NCI-H748 (cell line): ENCODE measurements around the gene SEL1L.
"Not testable (repeated sequence)": the region's sequence is repeated elsewhere in the genome, so short reads cannot be mapped to it uniquely, and the experiment has no call there.

Experiments used
- DNase-seq: peaks from one replicate; lab custom pipeline; 2025; ENCODE audit not compliant: unreplicated experiment; lab: John Stamatoyannopoulos, UW

The SEL1L gene

DNA sequence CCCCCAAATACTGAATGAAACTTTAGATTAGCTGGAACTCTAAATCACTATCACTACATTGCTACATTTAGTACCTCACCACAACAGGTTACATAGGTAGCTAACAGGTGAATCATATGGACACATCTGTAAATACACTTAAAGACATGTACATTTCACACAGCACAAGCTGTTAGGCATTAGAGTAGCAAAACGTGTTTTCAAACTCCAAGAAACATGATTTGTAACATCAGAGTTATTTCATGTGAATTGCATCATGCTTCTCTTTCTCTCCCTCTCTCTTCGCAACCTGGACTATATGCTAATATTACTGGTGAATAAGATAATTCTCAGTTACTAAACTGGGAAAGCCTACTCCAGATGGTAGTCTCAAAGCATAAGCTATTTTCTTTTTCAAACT is 4.3 kb downstream of the SEL1L start:
- no peak for DNase-seq

DNA sequence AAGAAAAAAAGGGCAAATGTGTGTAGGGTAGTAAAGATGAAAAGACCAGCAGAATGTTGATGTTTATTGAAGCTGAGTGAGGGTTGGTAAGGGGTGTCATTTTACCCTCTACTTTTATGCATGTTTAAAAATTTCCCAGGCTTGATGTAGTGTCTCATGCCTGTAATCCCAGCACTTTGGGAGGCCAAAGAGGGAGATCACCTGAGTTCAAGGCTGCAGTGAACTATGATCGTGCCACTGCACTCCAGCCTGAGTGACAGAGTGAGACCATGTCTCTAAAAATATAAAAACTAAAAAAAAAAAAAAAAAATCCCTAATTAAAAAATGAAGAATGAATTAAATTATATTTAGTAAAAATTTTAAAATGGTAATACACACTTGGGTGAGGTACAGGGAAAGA is 8.5 kb downstream of the SEL1L start:
- DNase-seq, result no peak

DNA sequence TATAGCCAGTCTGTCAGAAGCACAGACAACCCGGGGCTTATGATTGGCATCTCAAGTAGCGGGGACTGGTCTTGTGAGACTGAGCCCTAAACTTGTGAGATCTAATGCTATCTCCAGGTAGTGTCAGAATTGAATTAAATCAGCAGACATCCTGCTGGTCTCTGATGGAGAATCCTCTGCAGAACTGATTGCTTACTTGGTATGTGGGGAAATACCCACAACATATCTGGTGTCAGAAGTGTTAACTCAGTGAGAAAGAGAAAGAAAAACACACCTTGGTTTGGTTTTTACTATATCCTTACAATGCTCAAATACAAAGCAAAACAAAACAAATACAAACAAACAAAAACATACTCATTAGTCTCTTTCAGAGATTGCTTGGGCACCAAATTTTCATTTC is 10.0 kb downstream of the SEL1L start:
- DNase-seq, result no peak

DNA sequence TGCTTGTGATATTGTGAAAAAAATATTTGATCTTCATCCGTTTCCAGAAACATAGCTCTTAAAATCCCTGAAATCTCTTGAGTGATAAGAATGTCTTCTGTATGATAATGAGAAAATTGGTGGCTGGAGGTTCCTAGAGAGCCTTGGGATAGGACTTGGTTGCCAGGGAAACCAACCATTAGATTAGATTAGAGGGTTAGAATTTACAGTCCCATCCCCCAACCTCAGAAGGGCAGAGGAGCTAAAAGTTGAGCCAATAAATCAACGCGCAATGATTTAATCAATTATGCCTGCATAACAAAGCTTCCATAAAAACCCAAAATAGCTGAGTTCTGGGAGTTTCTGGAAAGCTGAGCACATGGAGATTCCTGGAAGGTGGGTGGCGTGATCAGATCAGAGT is 10.6 kb downstream of the SEL1L start:
- DNase-seq, result no peak

DNA sequence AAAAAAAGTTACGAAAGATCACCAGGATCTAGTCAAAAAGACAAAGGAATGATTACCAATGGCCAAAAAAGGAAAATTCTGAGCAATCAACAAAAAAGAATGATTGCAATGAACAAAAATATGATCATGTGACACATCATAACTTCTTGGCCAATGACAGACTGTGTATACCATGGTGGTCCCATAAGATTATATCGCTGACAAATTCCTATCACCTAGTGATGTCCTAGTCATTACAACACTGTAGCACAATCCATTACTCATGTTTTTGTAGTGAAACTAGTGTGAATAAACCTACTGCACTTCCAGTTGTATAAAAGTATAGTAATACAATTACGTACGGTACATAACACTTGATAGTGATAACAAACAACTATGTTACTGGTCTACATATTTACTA is 12.3 kb downstream of the SEL1L start:
- no peak for DNase-seq

DNA sequence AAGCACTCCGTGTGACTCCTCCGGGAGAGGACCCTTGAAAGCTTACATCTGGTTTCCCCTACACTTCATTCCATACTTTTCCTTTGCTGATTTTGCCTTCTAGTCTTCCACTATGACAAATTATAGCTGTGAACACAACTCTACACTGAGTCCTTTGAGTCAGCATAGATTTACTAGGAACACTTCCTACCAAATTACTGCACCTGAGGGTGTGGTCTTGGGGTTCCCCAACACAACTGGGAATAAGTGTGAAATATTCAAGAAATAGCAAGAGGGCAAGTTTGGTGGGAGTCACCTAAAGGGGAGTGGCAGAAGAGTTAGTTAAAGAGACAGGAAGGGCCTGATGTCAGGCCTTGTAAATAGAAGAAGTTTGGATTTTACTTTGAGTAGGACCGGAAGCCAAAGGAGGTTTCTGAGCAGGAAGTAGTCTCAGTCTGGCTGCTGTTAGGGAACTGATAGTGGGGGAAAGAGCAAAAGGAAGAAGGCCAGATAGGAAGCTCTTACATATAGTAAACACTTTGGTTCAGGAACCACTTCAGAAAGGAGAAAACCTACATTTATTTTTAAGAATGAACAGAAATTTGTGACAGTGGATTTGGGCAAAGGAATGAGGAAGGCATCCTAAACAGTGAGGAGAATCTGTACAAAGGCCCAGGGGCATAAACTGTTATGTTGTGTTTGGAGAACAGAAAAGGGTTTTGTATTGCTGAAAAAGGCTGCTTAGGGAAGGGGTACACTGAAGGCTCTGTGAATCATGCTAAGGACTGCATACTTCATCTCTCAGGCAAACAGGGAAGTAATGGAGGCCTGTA is 14.2 kb downstream of the SEL1L start:
- no peak for DNase-seq

DNA sequence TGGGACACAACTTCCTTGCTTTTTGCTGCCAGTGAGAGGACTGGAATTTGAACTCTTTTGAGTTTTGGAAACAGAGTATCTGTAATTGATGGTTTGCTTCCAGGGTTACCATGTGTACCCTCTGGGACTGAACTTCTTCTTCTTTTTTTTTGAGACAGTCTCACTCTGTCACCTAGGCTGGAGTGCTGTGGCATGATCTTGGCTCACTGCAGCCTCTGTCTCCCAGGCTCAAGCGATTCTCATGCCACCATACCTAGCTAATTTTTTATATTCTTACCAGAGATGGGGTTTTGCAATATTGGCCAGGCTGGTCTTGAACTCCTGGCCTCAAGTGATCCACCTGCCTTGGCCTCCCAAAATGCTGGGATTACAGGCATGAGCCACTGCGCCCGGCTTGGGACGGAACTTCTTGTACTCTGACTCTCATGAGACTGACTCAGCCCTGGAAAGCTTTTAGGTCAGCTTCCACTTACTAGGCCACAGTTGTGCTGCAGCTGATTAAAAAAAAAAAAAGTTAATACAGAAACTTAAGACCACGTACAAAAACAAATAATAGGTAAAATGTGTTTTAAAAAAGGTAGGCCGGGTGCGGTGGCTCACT is 15.8 kb downstream of the SEL1L start:
- no peak for DNase-seq

DNA sequence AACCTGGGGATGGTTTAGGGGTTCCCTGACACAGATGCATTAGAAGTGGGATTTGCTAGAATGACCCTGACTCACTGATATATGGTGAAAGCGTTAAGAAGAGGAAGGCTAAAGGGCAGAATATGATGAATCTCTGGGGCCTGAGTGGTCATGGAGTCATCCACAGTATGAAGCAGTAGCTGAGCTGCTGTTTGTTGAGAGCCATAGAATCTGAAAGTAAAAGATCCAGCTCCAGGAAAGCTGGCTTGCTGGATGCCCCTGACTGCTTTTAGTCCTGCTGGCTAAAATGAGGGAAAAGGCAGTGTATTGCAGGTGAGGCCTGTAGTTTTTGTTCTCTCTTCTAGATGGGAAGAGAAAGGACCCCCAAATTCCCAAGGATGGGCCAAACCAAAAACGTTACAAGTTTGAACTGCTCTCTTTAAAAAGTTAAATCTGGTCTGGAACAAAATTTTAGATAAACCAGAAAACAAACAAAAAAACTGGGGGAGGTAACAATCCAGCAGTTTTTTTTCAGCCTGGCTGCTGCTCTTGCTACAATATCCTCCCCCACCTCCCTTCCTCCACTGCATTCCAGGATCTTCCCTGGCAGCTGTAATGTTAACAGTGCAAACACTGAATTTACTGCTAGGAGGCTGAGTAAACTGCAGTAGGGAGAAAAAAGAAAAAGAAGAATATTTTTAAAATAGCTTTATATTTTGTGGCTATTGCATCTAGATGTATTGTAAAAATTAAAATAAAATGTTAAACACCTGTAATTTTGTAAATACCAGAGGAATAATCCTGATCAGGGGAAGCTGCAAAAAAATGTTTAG is 16.5 kb downstream of the SEL1L start:
- no peak for DNase-seq

DNA sequence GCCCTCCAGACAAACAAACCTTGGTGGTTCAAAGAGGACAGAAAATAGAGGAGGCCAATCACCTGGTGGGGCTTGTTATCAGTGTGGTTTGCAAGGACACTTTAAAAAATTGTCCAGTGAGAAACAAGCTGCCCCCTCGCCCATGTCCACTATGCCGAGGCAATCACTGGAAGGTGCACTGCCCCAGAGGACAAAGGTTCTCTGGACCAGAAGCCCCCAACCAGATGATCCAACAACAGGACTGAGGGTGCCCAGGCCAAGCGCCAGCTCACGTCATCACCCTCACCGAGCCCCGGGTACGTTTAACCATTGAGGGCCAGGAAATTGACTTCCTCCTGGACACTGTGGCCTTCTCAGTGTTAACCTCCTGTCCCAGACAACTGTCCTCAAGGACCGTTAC is 17.7 kb downstream of the SEL1L start:
- DNase-seq, result not testable (repeated sequence)

DNA sequence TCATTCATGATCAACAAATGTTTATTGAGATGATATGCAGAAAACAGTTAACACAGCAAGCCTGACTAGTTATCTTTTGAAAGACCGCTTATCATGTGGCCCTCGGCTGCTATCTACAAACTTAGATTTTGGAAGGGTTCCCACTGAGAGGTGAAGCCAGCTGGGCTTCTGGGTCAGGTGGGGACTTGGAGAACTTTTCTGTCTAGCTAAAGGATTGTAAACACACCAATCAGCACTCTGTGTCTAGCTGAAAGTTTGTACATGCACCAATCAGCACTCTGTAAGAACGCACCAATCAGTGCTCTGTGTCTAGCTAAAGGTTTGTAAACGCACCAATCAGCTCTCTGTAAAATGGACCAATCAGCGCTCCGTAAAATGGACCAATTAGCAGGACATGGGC is 20.8 kb downstream of the SEL1L start:
- DNase-seq, result not testable (repeated sequence)

DNA sequence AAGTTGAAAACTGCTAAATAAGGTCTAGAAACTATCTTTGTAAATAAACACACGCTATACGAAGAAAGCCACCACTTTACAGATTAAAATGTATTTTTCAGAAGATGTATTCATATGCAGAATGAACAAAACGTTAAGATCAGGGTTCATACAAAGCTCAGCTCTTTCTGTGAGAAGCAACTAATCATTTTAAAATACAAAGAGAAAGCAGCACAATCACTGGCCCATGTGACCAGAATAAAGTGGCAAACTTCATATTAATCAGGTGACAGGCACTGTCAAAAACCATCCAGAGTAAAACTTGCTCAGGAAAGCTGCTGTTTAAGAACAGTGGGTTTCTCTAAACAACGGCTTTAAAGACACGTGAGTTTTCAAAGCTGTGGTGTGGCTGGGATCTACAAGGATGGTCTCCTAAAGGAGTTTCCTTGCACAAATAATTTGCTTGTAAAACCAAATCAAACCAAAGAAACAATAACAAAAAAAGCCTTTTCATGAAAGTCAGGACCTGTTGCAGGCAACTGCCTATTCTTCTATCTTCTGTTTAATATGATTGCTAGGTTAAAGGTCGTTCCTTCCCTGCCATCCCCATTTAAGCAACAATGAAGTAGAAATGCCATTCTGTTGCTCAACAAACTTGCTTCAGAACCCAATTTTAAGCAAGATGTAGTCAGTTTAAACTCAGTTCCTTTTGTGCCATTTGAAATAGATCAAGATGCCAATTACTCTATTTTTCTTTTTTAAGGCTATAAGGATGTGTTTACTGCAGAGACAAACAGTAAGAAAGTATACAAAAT is 22.3 kb downstream of the SEL1L start:
- no peak for DNase-seq

DNA sequence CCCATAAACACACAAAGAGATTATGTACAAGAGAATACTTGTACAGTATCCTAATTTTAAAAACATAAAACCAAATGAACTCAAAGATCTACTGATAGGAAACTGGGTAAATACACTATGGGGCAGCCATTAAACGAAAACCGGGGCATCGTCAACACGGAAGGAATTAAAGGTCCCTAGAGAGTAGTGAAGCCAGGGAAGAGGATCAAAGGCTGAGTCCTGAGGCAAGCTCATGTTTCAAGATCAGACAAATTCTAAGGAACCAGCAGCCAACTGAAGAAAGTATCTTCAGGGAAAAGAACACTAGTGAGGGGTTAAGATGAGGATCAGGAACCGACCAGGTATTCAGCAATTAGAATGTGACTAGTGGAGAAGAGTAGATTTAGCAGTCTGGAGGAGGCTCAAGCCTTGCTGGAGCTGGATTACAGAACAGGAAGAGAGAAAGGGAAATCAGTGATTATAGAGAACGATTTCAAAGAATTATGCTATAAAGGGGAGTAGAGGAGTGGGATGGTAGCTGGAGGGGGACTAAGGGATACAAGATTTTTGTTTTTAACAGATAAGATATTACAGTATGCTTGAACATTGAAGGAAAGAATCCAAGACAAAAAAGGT is 23.7 kb downstream of the SEL1L start:
- DNase-seq, result no peak

DNA sequence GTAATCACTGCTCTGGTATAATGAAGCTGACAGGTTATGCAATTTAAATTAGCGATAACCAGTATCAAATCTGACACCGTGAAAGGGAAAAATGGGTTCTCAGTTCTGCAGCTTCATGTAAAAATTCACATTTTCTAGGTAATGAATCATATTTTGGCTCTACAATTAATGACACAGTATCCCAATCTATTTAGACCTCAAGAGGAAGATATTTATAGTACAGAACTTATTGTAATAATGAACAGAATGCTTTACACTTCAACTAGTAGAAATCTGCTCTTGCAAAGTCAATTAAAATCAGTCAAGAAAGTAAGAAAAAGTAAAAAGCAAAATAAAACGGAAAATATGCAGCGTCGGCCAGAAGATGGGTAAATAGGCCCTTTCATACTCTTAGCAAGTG is 24.3 kb downstream of the SEL1L start:
- DNase-seq, result no peak

DNA sequence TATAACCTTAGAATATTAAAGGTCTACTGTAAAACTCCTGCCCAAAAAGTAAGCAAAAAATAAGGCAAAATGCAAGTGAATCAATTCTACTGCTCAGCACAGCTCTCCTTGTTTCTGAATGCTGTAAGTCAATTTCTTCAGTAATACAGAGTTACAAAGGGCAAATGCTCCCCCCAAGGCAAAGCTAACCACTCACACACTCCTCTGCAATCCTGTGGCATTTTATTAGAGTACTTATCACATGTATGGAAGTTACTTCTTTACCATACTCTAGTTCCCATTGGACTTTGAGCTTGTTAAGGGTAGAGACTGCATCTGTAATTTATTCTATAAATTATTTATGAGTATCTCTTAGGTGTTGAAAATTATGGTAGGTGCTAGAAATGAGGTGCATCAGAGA is 27.2 kb downstream of the SEL1L start:
- DNase-seq, result no peak

DNA sequence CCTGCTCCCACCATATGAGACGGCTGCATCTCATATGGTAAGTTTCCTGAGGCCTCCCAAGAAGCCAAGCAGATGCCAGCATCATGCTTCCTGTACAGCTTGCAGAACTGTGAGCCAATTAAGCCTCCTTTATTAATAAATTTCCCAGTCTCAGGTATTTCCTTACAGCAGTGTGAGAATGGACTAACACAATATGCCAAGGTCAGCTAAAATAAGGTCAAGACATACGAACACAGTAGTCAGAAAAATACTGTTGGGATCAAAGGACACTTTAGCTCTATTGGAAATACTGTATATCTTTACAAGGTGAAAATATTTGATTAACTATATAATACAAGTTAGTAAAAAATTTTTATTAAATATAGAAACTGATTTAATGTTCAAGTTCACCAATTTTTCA is 28.8 kb downstream of the SEL1L start:
- DNase-seq, result no peak

DNA sequence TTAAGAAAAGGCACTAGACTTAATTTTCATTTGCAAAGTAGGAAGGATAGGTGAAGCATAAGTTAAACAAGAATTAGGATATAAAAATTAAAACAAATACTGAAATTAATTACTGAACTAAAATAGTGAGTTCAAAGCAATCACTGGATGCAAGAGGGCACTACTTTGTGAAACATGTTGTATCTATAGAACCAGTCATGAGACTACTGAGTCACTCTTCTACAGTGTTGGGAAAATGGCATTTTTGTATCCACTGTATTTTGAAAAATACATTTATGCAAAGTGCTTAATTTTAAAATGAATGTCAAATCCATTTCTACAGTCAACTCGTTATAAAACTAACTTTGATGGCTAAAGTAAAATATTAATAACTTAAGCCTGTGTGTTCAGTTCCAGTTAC is 47.9 kb downstream of the SEL1L start:
- no peak for DNase-seq

DNA sequence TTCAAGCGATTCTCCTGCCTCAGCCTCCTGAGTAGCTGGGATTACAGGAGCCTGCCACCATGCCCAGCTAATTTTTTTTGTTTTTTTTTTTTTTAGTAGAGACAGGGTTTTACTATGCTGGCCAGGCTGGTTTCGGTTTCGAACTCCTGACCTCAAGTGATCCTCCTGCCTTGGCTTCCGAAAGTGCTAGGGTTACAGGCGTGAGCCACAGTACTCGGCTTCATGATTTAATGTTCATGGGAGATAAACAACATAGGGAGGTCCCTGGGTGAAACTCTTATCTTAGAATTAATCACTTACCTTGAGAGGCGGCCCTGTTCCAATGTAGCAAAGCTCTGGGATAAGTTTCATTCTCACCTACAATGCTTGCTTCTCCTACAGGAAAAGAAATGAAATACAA is 48.3 kb downstream of the SEL1L start:
- no peak for DNase-seq

DNA sequence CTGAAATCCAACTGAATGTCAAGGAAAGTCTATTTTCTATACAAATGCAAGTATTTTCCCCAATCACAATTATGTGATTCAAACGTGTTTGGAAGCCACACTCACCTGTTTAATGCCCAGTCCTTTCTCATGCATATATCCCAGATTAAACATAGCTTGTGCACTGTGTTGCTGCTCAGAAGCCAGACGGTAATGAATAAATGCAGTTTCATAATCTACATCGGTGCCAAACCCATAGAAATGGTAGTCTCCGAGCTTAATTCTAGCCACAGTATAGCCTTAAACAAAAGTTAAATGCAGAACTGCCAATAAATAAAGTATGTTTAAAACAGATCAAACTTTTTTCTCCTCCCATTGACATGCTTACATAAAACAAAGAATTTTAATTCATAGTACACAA is 49.5 kb downstream of the SEL1L start:
- DNase-seq, result no peak

DNA sequence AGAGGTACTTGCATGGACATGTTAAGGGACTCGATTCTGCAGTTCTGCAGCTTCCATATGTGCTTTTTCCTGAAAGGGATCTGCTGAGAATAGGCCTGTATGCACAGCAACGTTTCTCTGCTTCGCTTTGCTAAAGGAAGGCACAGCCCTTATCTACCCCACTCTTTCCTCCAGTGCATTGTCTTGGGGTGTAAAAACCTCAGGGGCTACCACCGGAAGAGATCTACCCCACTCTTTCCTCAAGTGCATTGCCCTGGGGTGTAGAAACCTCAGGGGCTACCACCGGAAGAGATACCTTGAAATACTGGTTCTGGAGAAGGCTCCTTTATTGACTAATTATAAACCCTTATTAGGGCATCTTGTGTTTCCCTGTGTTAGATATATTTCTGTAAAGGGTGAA is 52.9 kb downstream of the SEL1L start:
- no peak for DNase-seq

DNA sequence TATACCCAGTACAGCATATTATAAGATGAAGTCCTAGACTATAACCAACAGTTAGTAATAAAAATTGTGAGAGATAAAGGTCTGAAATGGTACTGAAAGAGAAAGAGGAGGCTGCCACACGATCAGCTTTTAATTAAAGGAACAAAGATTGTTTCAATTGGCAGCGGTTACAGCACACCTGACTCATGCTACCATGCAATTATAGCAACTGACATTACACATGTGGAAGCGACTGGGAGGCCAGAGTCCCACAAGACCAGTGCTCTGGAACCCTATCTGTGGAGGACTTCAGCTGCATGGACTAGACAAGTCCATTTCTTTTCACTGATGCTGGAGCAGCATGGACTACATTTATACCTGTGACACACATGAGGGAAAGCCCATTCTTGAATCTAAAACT is 55.2 kb downstream of the SEL1L start:
- no peak for DNase-seq

DNA sequence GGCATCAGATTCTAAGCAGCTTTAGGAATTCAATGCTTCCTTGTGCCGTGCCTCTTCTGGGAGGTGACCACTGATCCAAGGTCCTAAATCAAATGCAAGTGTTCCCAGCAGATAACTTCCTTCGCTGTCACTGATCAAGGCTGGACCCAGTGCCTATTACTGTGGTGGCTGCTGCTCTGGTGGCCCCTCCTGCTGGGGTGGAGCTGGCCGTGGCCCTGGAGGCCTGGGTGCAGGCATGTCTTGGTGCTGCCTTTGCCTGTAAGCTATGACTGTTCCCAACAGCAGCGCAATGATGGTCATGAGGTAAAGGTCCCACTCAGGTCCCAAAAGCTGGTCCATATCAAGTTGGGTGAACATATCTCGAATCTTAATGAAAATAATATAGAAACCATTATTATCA is 56.8 kb downstream of the SEL1L start:
- DNase-seq, result no peak
